WI38 (cell line): Measurements from ENCODE around the gene RIMKLB.

Source experiments
- H3K4me3 ChIP-seq: 2 replicates; pipeline ENCODE4 v1.5.1; 2011; ENCODE audit warnings: low read depth, mild to moderate bottlenecking, control low read depth, low read length
- CTCF ChIP-seq: IDR thresholded peaks from 2 replicates; pipeline ENCODE4 v1.5.1; 2012; ENCODE audit warnings: low read depth, mild to moderate bottlenecking, control low read depth, low read length

RIMKLB gene

GRCh38 chr12:8692573-8692972 lies 5.2 kb upstream of the RIMKLB start:
- TF ChIP-seq CTCF = no peak
- no peak overlapping the region for H3K4me3 ChIP-seq

- H3K4me3 ChIP-seq = no peak overlapping the region
- TF ChIP-seq CTCF = no peak
Observed at GRCh38 chr12:8695116-8695515, 2.7 kb upstream of the RIMKLB start.

- peak overlapping the region; percentile 82 for H3K4me3 ChIP-seq
- TF ChIP-seq CTCF = no peak
Observed at GRCh38 chr12:8696442-8697090, 1.2 kb upstream of the RIMKLB start.

GRCh38 chr12:8697120-8697475 lies 693 bp upstream of the RIMKLB start:
- peak overlapping the region; percentile 82 for H3K4me3 ChIP-seq
- no peak for TF ChIP-seq CTCF

- no peak for TF ChIP-seq CTCF
- peak overlapping the region; percentile 82 for H3K4me3 ChIP-seq
Observed at GRCh38 chr12:8698132-8698851, 501 bp downstream of the RIMKLB start.

- TF ChIP-seq CTCF = no peak
- peak overlapping the region; percentile 82 for H3K4me3 ChIP-seq
Observed at GRCh38 chr12:8698879-8699278, 1.1 kb downstream of the RIMKLB start.

- no peak for TF ChIP-seq CTCF
- no peak overlapping the region for H3K4me3 ChIP-seq
Observed at GRCh38 chr12:8699714-8700113, 1.9 kb downstream of the RIMKLB start.
